Stimulated activated CD4-positive, alpha-beta T cell treated with anti-CD3 and anti-CD28 coated beads, TNF-alpha, amount 100 ng/mL, for 24 hours (primary cell): ENCODE measurements around the gene SLC51B.
"Not testable (repeated sequence)": the region's sequence is repeated elsewhere in the genome, so short reads cannot be mapped to it uniquely, and the experiment has no call there.

ENCODE experiments used
- DNase-seq, 3 experiments: peaks; one replicate each; pipeline ENCODE4 v3.0.0-alpha.2; 2020; ENCODE audit warnings: low read depth in 3 of 3

SLC51B gene

GRCh38 chr15:65084500-65085206 is 39.5 kb downstream of the SLC51B start:
- DNase-seq: no peak

- DNase-seq: no peak
Measured at GRCh38 chr15:65085207-65085753, 40.1 kb downstream of the SLC51B start.

- DNase-seq: no peak
Measured at GRCh38 chr15:65085990-65086679, 40.9 kb downstream of the SLC51B start.

GRCh38 chr15:65086680-65087111 is 41.5 kb downstream of the SLC51B start:
- no peak for DNase-seq

GRCh38 chr15:65087411-65087810 is 42.2 kb downstream of the SLC51B start:
- DNase-seq: no peak

- DNase-seq: no peak
Measured at GRCh38 chr15:65087873-65088642, 42.9 kb downstream of the SLC51B start.

GRCh38 chr15:65088643-65089021 is 43.4 kb downstream of the SLC51B start:
- no peak for DNase-seq

GRCh38 chr15:65089206-65089824 is 44.1 kb downstream of the SLC51B start:
- no peak for DNase-seq

GRCh38 chr15:65091946-65092770 is 47.0 kb downstream of the SLC51B start:
- DNase-seq: no peak

GRCh38 chr15:65092911-65093792 is 48.0 kb downstream of the SLC51B start:
- DNase-seq: no peak

- DNase-seq: not testable (repeated sequence)
Measured at GRCh38 chr15:65093793-65094170, 48.6 kb downstream of the SLC51B start.

GRCh38 chr15:65094294-65094995 is 49.3 kb downstream of the SLC51B start:
- DNase-seq: no peak

- no peak for DNase-seq
Measured at GRCh38 chr15:65095011-65095746, 50.0 kb downstream of the SLC51B start.

- no peak for DNase-seq
Measured at GRCh38 chr15:65095747-65096104, 50.5 kb downstream of the SLC51B start.

GRCh38 chr15:65096481-65097385 is 51.5 kb downstream of the SLC51B start:
- DNase-seq: no peak

- DNase-seq: no peak
Measured at GRCh38 chr15:65097651-65098263, 52.6 kb downstream of the SLC51B start.

- no peak for DNase-seq
Measured at GRCh38 chr15:65099336-65099735, 54.1 kb downstream of the SLC51B start.
